H1 (cell line): ENCODE measurements around the gene SPOP. TPM values are rescaled to one million over a fixed set of nuclear protein-coding genes. Genes with fewer than 3 reads are reported as not detected.

Source experiments
- CTCF ChIA-PET: fragments of 300-600 bp; sonication (Branson Sonifier 250); formaldehyde crosslinking; loops from one replicate; lab custom pipeline; 2021; ENCODE audit not compliant: partially characterized antibody; lab: Charles Lee
- POLR2A ChIA-PET: fragments of 300-600 bp; sonication (Branson Sonifier 250); formaldehyde crosslinking; loops from one replicate; lab custom pipeline; 2021; ENCODE audit warnings: inconsistent platforms; ENCODE audit not compliant: partially characterized antibody; lab: Charles Lee
- DNase-seq, 2 experiments: peaks; one replicate each; pipeline versions ENCODE4 v3.0.0 to v3.0.0-alpha.2; 2010 to 2022; ENCODE audit warnings: low spot score in 2 of 2, low read depth in 1 of 2, mixed read lengths in 1 of 2
- FAIRE-seq: peaks from 2 replicates; lab custom pipeline; 2011; peaks lifted over from hg19 to GRCh38; lab: Jason Lieb, UNC
- H2AFZ ChIP-seq: 2 replicates; pipeline ENCODE4 v1.8.1; 2012; ENCODE audit warnings: low read length, inconsistent platforms
- H2AK5ac ChIP-seq: 2 replicates; pipeline ENCODE4 v1.6.1; 2013; ENCODE audit warnings: low read depth, low read length
- H2BK120ac ChIP-seq: replicated peaks from 2 replicates; pipeline ENCODE3; 2013; ENCODE audit warnings: low read depth, low read length, inconsistent platforms
- H2BK12ac ChIP-seq: 2 replicates; pipeline ENCODE4 v1.6.1; 2013; ENCODE audit warnings: low read depth, low read length
- H2BK15ac ChIP-seq: 2 replicates; pipeline ENCODE4 v1.6.1; 2013; ENCODE audit warnings: low read length
- H2BK20ac ChIP-seq: 2 replicates; pipeline ENCODE4 v1.6.1; 2013; ENCODE audit warnings: low read length
- H2BK5ac ChIP-seq: 2 replicates; pipeline ENCODE4 v1.6.1; 2013; ENCODE audit warnings: low read depth, low read length
- H3K14ac ChIP-seq: 2 replicates; pipeline ENCODE4 v1.6.1; 2013; ENCODE audit warnings: inconsistent platforms; ENCODE audit not compliant: insufficient read length
- H3K18ac ChIP-seq: 2 replicates; pipeline ENCODE4 v1.6.1; 2013; ENCODE audit warnings: low read length; ENCODE audit errors: extremely low read depth
- H3K23ac ChIP-seq: 2 replicates; pipeline ENCODE4 v1.6.1; 2013; ENCODE audit warnings: inconsistent platforms; ENCODE audit not compliant: insufficient read length
- H3K23me2 ChIP-seq: 2 replicates; pipeline ENCODE4 v1.6.1; 2013; ENCODE audit warnings: low read depth, low read length
- H3K27ac ChIP-seq: 2 replicates; pipeline ENCODE4 v1.6.1; 2011; ENCODE audit warnings: low read depth, low read length, inconsistent platforms
- H3K27me3 ChIP-seq, 4 experiments: replicated peaks in 1 of 4; 1 replicate in 1 of 4; 2 replicates in 3 of 4; pipeline versions ENCODE4 v1.6.1 to v1.8.1; 2011 to 2013; ENCODE audit warnings: low read length in 3 of 4, mild to moderate bottlenecking in 3 of 4, inconsistent platforms in 2 of 4, mixed read lengths in 2 of 4, moderate library complexity in 1 of 4; ENCODE audit not compliant: control insufficient read depth in 3 of 4, insufficient read depth in 3 of 4; ENCODE audit errors: extremely low read depth in 1 of 4
- H3K36me3 ChIP-seq, 4 experiments: 2 replicates each; pipeline versions ENCODE4 v1.6.1 to v1.8.1; 2011 to 2013; ENCODE audit warnings: mild to moderate bottlenecking in 4 of 4, low read length in 3 of 4, moderate library complexity in 2 of 4, control low read depth in 1 of 4, inconsistent platforms in 1 of 4; ENCODE audit not compliant: insufficient read depth in 4 of 4, control insufficient read depth in 2 of 4
- H3K4ac ChIP-seq: replicated peaks from 2 replicates; pipeline ENCODE3; 2013; ENCODE audit warnings: low read length, low read depth, mixed read lengths, inconsistent platforms; ENCODE audit not compliant: insufficient read length
- H3K4me1 ChIP-seq, 4 experiments: replicated peaks in 1 of 4; 1 replicate in 1 of 4; 2 replicates in 3 of 4; pipeline versions ENCODE4 v1.6.1 to v1.8.1; 2011 to 2013; ENCODE audit warnings: low read length in 3 of 4, inconsistent platforms in 2 of 4, mixed read lengths in 1 of 4; ENCODE audit not compliant: insufficient read depth in 4 of 4, control insufficient read depth in 3 of 4
- H3K4me2 ChIP-seq, 2 experiments: 2 replicates each; pipeline versions ENCODE4 v1.6.1 to v1.8.1; 2011 to 2013; ENCODE audit warnings: low read depth in 2 of 2, low read length in 2 of 2, control low read depth in 1 of 2, inconsistent platforms in 1 of 2, mild to moderate bottlenecking in 1 of 2; ENCODE audit not compliant: insufficient read depth in 1 of 2
- H3K4me3 ChIP-seq, 4 experiments: fragments of 200-600, 300-600 bp in 1 of 4; sonication (generic), shearing (Covaris generic), sonication (Bioruptor Twin) in 1 of 4; 2 replicates each; pipeline versions ENCODE4 v1.5.1 to v1.8.1; 2011 to 2016; ENCODE audit warnings: low read length in 4 of 4, low read depth in 3 of 4, control low read depth in 2 of 4, inconsistent platforms in 2 of 4, mild to moderate bottlenecking in 2 of 4, mixed read lengths in 1 of 4, moderate library complexity in 1 of 4; ENCODE audit not compliant: insufficient read depth in 2 of 4; ENCODE audit errors: extremely low read depth in 1 of 4
- H3K56ac ChIP-seq: replicated peaks from 2 replicates; pipeline ENCODE3; 2013; ENCODE audit warnings: low read depth, mild to moderate bottlenecking, mixed read lengths, low read length, inconsistent platforms; ENCODE audit not compliant: insufficient read length
- H3K79me1 ChIP-seq: 2 replicates; pipeline ENCODE4 v1.6.1; 2013; ENCODE audit warnings: low read depth, low read length, control low read depth
- H3K79me2 ChIP-seq, 2 experiments: 2 replicates each; pipeline versions ENCODE4 v1.6.1 to v1.8.1; 2012 to 2013; ENCODE audit warnings: low read length in 2 of 2, mild to moderate bottlenecking in 2 of 2, inconsistent platforms in 1 of 2; ENCODE audit not compliant: insufficient read depth in 2 of 2, control insufficient read depth in 1 of 2
- H3K9ac ChIP-seq, 4 experiments: replicated peaks in 1 of 4; 1 replicate in 1 of 4; 2 replicates in 3 of 4; pipeline versions ENCODE4 v1.6.1 to v1.8.1; 2011 to 2013; ENCODE audit warnings: low read depth in 3 of 4, low read length in 3 of 4, control low read depth in 2 of 4, mild to moderate bottlenecking in 2 of 4, moderate library complexity in 2 of 4, inconsistent platforms in 1 of 4; ENCODE audit errors: extremely low read depth in 1 of 4
- H3K9me3 ChIP-seq, 2 experiments: 2 replicates each; pipeline versions ENCODE4 v1.6.1 to v1.8.1; 2012 to 2013; ENCODE audit warnings: mild to moderate bottlenecking in 2 of 2, moderate library complexity in 2 of 2, control low read depth in 1 of 2, inconsistent platforms in 1 of 2, low read depth in 1 of 2, low read length in 1 of 2, mixed read lengths in 1 of 2; ENCODE audit not compliant: insufficient read depth in 2 of 2
- H4K20me1 ChIP-seq, 2 experiments: replicated peaks in 1 of 2; 2 replicates each; pipeline versions ENCODE3 to v1.8.1; 2011 to 2013; ENCODE audit warnings: inconsistent platforms in 2 of 2, low read length in 2 of 2, mild to moderate bottlenecking in 1 of 2; ENCODE audit not compliant: insufficient read depth in 2 of 2, control insufficient read depth in 1 of 2
- H4K5ac ChIP-seq: 2 replicates; pipeline ENCODE4 v1.6.1; 2013; ENCODE audit warnings: low read length, low read depth, mixed read lengths, inconsistent platforms; ENCODE audit not compliant: insufficient read length
- H4K8ac ChIP-seq: 2 replicates; pipeline ENCODE4 v1.8.0; 2013; ENCODE audit warnings: mild to moderate bottlenecking, moderate library complexity, low read length, inconsistent platforms; ENCODE audit not compliant: insufficient read depth; ENCODE audit errors: extremely low read depth
- H4K91ac ChIP-seq: replicated peaks from 2 replicates; pipeline ENCODE3; 2013; ENCODE audit warnings: low read length, mixed read lengths, inconsistent platforms; ENCODE audit not compliant: insufficient read length
- BACH1 ChIP-seq: IDR thresholded peaks from 2 replicates; pipeline ENCODE4 v1.6.1; 2012; ENCODE audit warnings: low read length, improper control_type of control experiment
- CBX5 ChIP-seq: fragments of 300-800, 300-1000 bp; sonication (generic); IDR thresholded peaks from 2 replicates; pipeline ENCODE4 v1.7.1; 2016; ENCODE audit warnings: antibody characterized with exemption, low read length, low read depth
- CBX8 ChIP-seq: fragments of 300-800, 300-1000 bp; sonication (generic); IDR thresholded peaks from 2 replicates; pipeline ENCODE4 v1.7.1; 2016; ENCODE audit warnings: low read depth, low read length, borderline replicate concordance
- GABPA ChIP-seq: IDR thresholded peaks from 2 replicates; pipeline ENCODE4 v1.6.1; 2011; ENCODE audit warnings: mild to moderate bottlenecking, low read length, moderate library complexity, borderline replicate concordance; ENCODE audit not compliant: insufficient read depth
- GTF2F1 ChIP-seq: IDR thresholded peaks from 2 replicates; pipeline ENCODE4 v1.6.1; 2012; ENCODE audit warnings: low read depth, low read length, improper control_type of control experiment, borderline replicate concordance
- HDAC2 ChIP-seq, 2 experiments: fragments of 300-600 bp in 1 of 2; sonication (generic) in 1 of 2; IDR thresholded peaks; 2 replicates each; pipeline ENCODE4 v1.6.1; 2011 to 2012; ENCODE audit warnings: low read depth in 2 of 2, low read length in 2 of 2, mild to moderate bottlenecking in 2 of 2, moderate library complexity in 2 of 2, borderline replicate concordance in 1 of 2, inconsistent platforms in 1 of 2
- NRF1 ChIP-seq: IDR thresholded peaks from 2 replicates; pipeline ENCODE4 v1.6.1; 2011; ENCODE audit warnings: mild to moderate bottlenecking, low read depth, low read length, improper control_type of control experiment
- RXRA ChIP-seq: IDR thresholded peaks from 2 replicates; pipeline ENCODE4 v1.6.1; 2011; ENCODE audit warnings: low read depth, mild to moderate bottlenecking, low read length, moderate library complexity; ENCODE audit not compliant: insufficient read depth
- SIN3A ChIP-seq, 2 experiments: IDR thresholded peaks in 1 of 2; conservative IDR thresholded peaks in 1 of 2; 2 replicates each; pipeline ENCODE4 v1.6.1; 2011 to 2012; ENCODE audit warnings: low read length in 2 of 2, improper control_type of control experiment in 1 of 2, low read depth in 1 of 2, mild to moderate bottlenecking in 1 of 2
- WGBS, 2 experiments: shearing (Covaris generic) in 1 of 2; methylation state at CpG; one replicate each; pipeline versions ENCODE4 v1.1.6 to v1.1.7; 2013 to 2015; ENCODE audit warnings: low lambda C conversion rate in 2 of 2, mixed read lengths in 2 of 2, inconsistent platforms in 1 of 2, low coverage in 1 of 2, missing lambda C conversion rate in 1 of 2; ENCODE audit not compliant: insufficient replicate concordance in 2 of 2, insufficient coverage in 1 of 2, insufficient read length in 1 of 2; ENCODE audit errors: extremely low coverage in 1 of 2, missing lambda C conversion rate in 1 of 2; 5-methylcytosine and 5-hydroxymethylcytosine counted together
- polyA plus RNA-seq, 7 experiments: library from polyadenylated mRNA; depleted of rRNA in 3 of 7; stranded (reverse) in 5 of 7; unstranded in 2 of 7; fragments of >200 nt in 5 of 7; fragments of 200-250 nt in 2 of 7; gene quantifications; 1 replicate in 5 of 7; 2 replicates in 1 of 7; 4 replicates in 1 of 7; pipeline versions ENCODE4 v1.2.1 to v1.2.3, GENCODE V29; 2011 to 2013; ENCODE audit warnings: missing spikeins in 2 of 7, mixed read lengths in 2 of 7
- total RNA-seq: library from RNA; stranded (reverse); fragmentation: NEBNext Ultra II Directional; extraction: Animal tissue kit (Norgen Biotek cat#: 25700); gene quantifications from 2 replicates; pipeline ENCODE4 v1.2.1, GENCODE V29; 2021

The SPOP gene
- total and polyA plus RNA-seq, 2 of the 8 experiments (the other 6 are each of a cell fraction or from before 2014, with no cell fraction given), result 13.3 to 25.6 TPM

- peaks cover 0 to 2% of the 10 kb centered on the region in 2 experiments for H4K20me1 ChIP-seq
- H2BK5ac ChIP-seq, result no peak overlapping the region
- FAIRE-seq (no peak), DNase-seq (no peak)
- no peaks in the 10 kb centered on the region for H3K79me2 ChIP-seq
- H3K36me3 ChIP-seq, result no peaks in the 10 kb centered on the region
- H2BK20ac ChIP-seq, result no peak overlapping the region
- H4K91ac ChIP-seq, result no peak overlapping the region
- no peaks in the 10 kb centered on the region for H3K9me3 ChIP-seq
- H3K23ac ChIP-seq, result no peak overlapping the region
- H3K27me3 ChIP-seq, result peaks cover 4 to 18% (median 11%) of the 10 kb centered on the region in 4 experiments; a peak in 6 of 7 replicates
- H4K8ac ChIP-seq, result no peak overlapping the region
- no peak overlapping the region for H3K27ac ChIP-seq
- no peak overlapping the region for H2AFZ ChIP-seq
- H2BK15ac ChIP-seq, result no peak overlapping the region; the same call in 1 of the 2 replicates
- H3K9ac ChIP-seq, result no peak overlapping the region
- H3K14ac ChIP-seq, result no peak overlapping the region
- H4K5ac ChIP-seq, result no peak overlapping the region
- no peak for TF ChIP-seq NRF1
- no peak for TF ChIP-seq CBX8
- TF ChIP-seq GTF2F1, result no peak
- TF ChIP-seq HDAC2 (IDR thresholded peaks at IDR 0.05; ENCODE audit: borderline replicate concordance in 1 of 2, low read depth in 2 of 2, low read length in 2 of 2), result no peak
- TF ChIP-seq BACH1, result no peak
- no peak for TF ChIP-seq SIN3A (conservative IDR thresholded peaks at IDR 0.05 in 1 of 2, IDR thresholded peaks at IDR 0.05 in 1 of 2; ENCODE audit: low read depth in 1 of 2, low read length in 2 of 2)
- no peak for TF ChIP-seq RXRA
- TF ChIP-seq GABPA, result no peak
- TF ChIP-seq CBX5, result no peak
- H3K4me3 ChIP-seq, result no peak overlapping the region
- no peak overlapping the region for H2BK120ac ChIP-seq
- H3K18ac ChIP-seq, result no peak overlapping the region
- WGBS, 2 experiments, result 81% methylated on average over 12 of the region's 13 CpGs; no CpG with 5 or more reads in 1 of the 2 experiments
- H3K4me2 ChIP-seq, result no peak overlapping the region; a peak in 1 of 4 replicates
- CTCF ChIA-PET, result interaction anchor here (0.5 to 3.5 kb wide), 13 partner anchors 8 to 284 kb away, joined by 3 to 23 read pairs (median 5); no protein-coding TSS in a partner anchor
- H2AK5ac ChIP-seq, result no peak overlapping the region
- H3K4me1 ChIP-seq, result peaks cover 0 to 27% (median 10%) of the 10 kb centered on the region in 4 experiments; a peak in 6 of 7 replicates
- POLR2A ChIA-PET, result interaction anchor here (0.6 kb wide), 1 partner anchor 1400 kb away, joined by 3 read pairs; no protein-coding TSS in a partner anchor
- H2BK12ac ChIP-seq, result no peak overlapping the region
- peaks cover 11% of the 10 kb centered on the region for H3K23me2 ChIP-seq
- H3K56ac ChIP-seq, result no peak overlapping the region
- H3K79me1 ChIP-seq, result no peaks in the 10 kb centered on the region
- H3K4ac ChIP-seq, result no peak overlapping the region
Measured at GRCh38 chr17:49574323-49574781, 103.5 kb downstream of the SPOP start.
